ENCODE measurements around the gene TCEAL6. TPM values are rescaled to one million over a fixed set of nuclear protein-coding genes. Genes with fewer than 3 reads are reported as not detected.
A peak's percentile ranks its signal among the peaks of the same experiment; 100 is the strongest.
"Not testable (repeated sequence)": the region's sequence is repeated elsewhere in the genome, so short reads cannot be mapped to it uniquely, and the experiment has no call there.

Gene TCEAL6
- total RNA-seq, 1 experiment from 2014 or later = 0.81 TPM

DNA sequence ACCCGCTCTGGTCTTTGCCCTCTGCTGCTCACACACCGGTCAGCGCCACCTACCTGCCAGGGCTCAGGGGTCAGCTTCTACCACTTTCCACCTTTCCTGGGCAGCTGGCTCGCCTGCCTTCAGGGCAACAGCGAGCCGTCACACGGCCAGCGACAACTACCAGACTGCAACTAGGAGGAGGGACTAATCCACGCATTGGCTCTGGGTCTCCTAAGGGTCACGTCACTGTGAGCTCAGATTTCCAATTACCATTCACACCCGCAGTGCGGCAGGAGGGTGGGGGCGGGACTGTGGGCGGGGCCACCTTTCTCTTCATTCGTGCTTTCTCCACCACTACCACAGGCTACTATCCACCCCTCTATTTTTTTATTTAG, 13.5 kb upstream of the TCEAL6 start, which contains the start of gene BEX5 (continued):
- no peak for TF ChIP-seq JUN (CRISPR knock-in tag; IDR thresholded peaks at IDR 0.05)
- no peak for TF ChIP-seq ZBTB21 (CRISPR knock-in tag; IDR thresholded peaks at IDR 0.05; ENCODE audit: borderline replicate concordance)
- TF ChIP-seq, protein P1, sequence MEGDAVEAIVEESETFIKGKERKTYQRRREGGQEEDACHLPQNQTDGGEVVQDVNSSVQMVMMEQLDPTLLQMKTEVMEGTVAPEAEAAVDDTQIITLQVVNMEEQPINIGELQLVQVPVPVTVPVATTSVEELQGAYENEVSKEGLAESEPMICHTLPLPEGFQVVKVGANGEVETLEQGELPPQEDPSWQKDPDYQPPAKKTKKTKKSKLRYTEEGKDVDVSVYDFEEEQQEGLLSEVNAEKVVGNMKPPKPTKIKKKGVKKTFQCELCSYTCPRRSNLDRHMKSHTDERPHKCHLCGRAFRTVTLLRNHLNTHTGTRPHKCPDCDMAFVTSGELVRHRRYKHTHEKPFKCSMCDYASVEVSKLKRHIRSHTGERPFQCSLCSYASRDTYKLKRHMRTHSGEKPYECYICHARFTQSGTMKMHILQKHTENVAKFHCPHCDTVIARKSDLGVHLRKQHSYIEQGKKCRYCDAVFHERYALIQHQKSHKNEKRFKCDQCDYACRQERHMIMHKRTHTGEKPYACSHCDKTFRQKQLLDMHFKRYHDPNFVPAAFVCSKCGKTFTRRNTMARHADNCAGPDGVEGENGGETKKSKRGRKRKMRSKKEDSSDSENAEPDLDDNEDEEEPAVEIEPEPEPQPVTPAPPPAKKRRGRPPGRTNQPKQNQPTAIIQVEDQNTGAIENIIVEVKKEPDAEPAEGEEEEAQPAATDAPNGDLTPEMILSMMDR (IDR thresholded peaks at IDR 0.05) = no peak
- TF ChIP-seq, protein P2, sequence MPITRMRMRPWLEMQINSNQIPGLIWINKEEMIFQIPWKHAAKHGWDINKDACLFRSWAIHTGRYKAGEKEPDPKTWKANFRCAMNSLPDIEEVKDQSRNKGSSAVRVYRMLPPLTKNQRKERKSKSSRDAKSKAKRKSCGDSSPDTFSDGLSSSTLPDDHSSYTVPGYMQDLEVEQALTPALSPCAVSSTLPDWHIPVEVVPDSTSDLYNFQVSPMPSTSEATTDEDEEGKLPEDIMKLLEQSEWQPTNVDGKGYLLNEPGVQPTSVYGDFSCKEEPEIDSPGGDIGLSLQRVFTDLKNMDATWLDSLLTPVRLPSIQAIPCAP (CRISPR knock-in tag; IDR thresholded peaks at IDR 0.05) = no peak
- TF ChIP-seq, protein P3, sequence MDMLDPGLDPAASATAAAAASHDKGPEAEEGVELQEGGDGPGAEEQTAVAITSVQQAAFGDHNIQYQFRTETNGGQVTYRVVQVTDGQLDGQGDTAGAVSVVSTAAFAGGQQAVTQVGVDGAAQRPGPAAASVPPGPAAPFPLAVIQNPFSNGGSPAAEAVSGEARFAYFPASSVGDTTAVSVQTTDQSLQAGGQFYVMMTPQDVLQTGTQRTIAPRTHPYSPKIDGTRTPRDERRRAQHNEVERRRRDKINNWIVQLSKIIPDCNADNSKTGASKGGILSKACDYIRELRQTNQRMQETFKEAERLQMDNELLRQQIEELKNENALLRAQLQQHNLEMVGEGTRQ (CRISPR knock-in tag; IDR thresholded peaks at IDR 0.05) = no peak

DNA sequence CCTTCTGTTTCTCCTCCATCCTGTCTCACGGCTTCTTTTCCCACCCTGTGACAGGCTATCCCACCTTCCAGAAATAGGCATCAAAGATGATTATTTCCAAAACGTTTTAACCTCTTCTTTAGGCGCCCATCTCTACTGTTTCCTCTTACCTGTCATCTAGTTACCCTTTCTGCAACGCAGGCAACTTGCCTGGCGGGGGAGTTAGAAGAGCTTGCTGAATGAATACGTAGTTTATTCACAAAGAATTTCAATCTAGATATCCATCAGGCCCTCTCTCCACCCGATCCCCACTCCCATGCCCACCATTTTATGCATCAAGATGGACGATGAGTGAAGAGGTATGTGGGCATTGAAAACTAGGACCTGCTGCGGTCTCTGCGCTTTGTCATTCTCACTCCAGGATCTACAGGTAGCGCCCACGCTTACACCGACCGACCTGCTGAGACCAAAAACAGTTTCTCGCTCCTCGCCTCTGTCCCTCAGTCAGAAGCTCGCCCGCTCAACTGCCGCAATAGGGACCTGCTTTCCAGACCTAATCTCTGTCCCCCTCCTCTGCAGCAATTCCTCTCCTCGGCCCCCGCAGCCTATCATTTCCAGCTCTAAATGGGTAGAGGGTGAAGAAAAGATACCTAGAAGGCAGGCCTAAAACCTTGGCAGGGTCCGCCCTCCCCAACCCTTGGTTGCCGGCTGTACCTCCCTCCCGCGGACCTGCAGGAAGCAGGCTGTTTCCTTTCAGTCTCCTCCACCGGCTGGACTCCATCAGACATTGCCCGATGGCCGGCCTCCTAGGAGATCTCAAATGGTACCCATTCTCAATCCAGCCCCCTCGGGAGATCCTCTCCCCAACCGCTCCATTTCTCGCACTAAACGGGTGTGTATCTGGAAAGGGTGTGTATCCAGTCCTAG, 12.9 kb upstream of the TCEAL6 start:
- CTCF ChIA-PET = interaction anchor here (0.6 to 1.8 kb wide), 6 partner anchors 10 to 732 kb away, joined by 3 to 7 read pairs (median 6); partner anchors contain the start of gene TCEAL2
- peak; percentile 19 for ATAC-seq
- Mint-ChIP-seq H3K36me3 (no peaks in the 10 kb centered on the region), H3K27ac (peak overlapping the region; percentile 97), H3K9me3 (0 out of 2 replicates have a peak, but pooled peaks cover under 1% of the 10 kb centered on the region), H3K27me3 (ENCODE audit: low read depth) (peaks cover 16% of the 10 kb centered on the region), H3K4me1 (peaks cover 9% of the 10 kb centered on the region), H3K4me3 (peak overlapping the region; percentile 98)
- POLR2A ChIA-PET = interaction anchor here (1.1 kb wide), 1 partner anchor 223 kb away, joined by 4 read pairs; the partner anchor contains the start of gene ZMAT1
- DNase-seq (ENCODE audit: low spot score) = no peak
- TF ChIP-seq ZNF423 (CRISPR knock-in tag; IDR thresholded peaks at IDR 0.05) (no peak), NFE2L1 (CRISPR knock-in tag; IDR thresholded peaks at IDR 0.05) (no peak), ZNF232 (CRISPR knock-in tag; IDR thresholded peaks at IDR 0.05) (no peak), NR1H2 (CRISPR knock-in tag; IDR thresholded peaks at IDR 0.05) (no peak)

DNA sequence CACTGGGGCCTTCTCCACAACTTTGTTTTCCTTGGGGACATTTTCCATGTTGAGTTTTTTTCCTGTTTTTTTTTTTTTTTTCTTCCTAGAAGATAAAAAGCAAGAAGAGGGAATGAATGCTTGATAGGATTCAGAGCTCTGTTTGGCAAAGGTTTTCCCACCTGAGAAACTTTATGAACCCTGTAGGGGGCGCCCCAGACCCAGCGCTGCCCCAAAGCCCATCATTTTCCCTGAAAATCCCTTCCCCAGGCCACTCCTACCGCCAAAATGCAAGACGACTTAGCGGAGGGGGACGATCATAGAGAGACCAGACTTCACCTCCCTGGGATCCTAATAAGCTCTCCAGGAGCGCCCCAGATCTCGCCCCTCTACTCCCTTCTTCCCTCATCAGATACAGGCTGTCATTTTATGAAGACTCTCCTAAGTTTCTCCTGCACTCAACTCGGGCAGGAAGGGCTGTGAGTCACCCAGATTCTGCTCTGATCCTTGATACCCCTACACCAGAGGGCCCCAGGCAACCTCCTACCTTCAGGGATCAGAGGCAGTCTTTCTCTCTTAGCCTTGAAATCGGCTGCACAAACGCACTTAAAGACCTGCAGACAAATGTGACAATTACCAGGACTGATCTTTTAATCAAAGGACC, 12.1 kb upstream of the TCEAL6 start:
- no peak overlapping the region for H3K27ac Mint-ChIP-seq
- CTCF ChIA-PET = interaction anchor here (0.6 to 1.8 kb wide), 13 partner anchors 10 to 883 kb away, joined by 3 to 7 read pairs (median 4); partner anchors contain the start of genes TCEAL2 and TCEAL6

DNA sequence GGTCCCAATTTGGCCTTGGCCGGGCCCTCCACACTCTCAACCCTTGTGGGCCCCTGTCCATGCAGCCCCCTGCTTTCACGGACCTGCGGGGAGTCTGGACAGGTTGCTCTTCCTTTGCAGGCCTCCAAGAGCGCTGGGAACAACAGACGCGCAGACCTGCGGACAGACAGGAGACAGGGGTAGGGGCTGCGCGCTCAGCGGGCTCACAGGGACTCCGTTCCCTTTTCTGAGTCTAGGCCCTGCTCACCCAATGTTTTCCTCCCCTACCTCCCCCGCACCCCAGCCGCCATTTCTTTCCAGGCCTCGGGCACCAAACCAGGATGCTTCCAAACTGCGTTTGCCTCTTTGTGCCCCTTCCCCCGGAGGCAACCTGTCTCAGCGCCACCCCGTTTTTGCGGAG, 650 bp downstream of the TCEAL6 start:
- H3K4me3 Mint-ChIP-seq = peak overlapping the region; percentile 52
- H3K4me1 Mint-ChIP-seq; H3K36me3 Mint-ChIP-seq; H3K9me3 Mint-ChIP-seq; H3K27ac Mint-ChIP-seq; POLR2A ChIA-PET; DNase-seq (ENCODE audit: low spot score): not testable (repeated sequence)
- 0 out of 2 replicates have a peak, but pooled peaks have one; percentile 18 for ATAC-seq
- peaks cover 52% of the 10 kb centered on the region for H3K27me3 Mint-ChIP-seq (ENCODE audit: low read depth)
- CTCF ChIA-PET = interaction anchor here (0.7 to 1.3 kb wide), 2 partner anchors 12 to 384 kb away, joined by 3 to 5 read pairs; no protein-coding TSS in a partner anchor

More for the DNA sequence above, 12.1 kb upstream of the TCEAL6 start:
- DNase-seq (ENCODE audit: low spot score) (peak; percentile 50), ATAC-seq (peak; percentile 11; the same call in 1 of the 2 replicates)
- no peak for TF ChIP-seq NFYB (CRISPR knock-in tag; conservative IDR thresholded peaks at IDR 0.05; ENCODE audit: low read depth)
- TF ChIP-seq, protein P4, sequence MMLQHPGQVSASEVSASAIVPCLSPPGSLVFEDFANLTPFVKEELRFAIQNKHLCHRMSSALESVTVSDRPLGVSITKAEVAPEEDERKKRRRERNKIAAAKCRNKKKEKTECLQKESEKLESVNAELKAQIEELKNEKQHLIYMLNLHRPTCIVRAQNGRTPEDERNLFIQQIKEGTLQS (CRISPR knock-in tag; conservative IDR thresholded peaks at IDR 0.05) = no peak
- TF ChIP-seq, protein P1 (IDR thresholded peaks at IDR 0.05) = peak; percentile 50
- peak overlapping the region; percentile 98 for H3K4me3 Mint-ChIP-seq
- peaks cover 6% of the 10 kb centered on the region for H3K4me1 Mint-ChIP-seq
- peaks cover 16% of the 10 kb centered on the region for H3K27me3 Mint-ChIP-seq (ENCODE audit: low read depth)
- H3K9me3 Mint-ChIP-seq = no peaks in the 10 kb centered on the region
- H3K36me3 Mint-ChIP-seq = no peaks in the 10 kb centered on the region
- POLR2A ChIA-PET = no interaction called here

DNA sequence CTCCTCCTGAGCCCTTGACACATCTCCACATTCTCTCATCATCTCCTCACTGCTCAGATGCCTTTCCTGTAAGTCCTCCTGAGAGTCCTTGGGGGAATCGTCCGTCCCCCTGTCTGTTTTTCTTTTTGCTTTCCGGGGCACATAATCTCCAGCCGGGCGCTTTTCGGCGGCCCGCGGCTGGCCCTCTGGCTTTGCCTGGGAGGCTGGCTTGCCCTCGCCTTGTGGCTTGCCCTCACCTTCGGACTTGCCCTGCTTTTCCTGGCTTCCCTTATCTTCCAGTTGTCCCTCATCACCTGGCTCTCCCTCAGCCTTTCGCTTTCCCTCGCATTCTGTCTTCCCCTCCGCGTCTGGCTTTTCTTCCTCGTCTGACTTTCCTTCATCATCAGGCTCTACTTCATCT, 1.4 kb downstream of the TCEAL6 start:
- H3K9me3 Mint-ChIP-seq; DNase-seq (ENCODE audit: low spot score); H3K27ac Mint-ChIP-seq; H3K36me3 Mint-ChIP-seq; CTCF ChIA-PET; H3K4me3 Mint-ChIP-seq; POLR2A ChIA-PET; ATAC-seq; H3K4me1 Mint-ChIP-seq: not testable (repeated sequence)
- peaks cover 52% of the 10 kb centered on the region for H3K27me3 Mint-ChIP-seq (ENCODE audit: low read depth)

Data from WTC11 (cell line).